GM21786 (cell line): Measurements from ENCODE around the gene SRD5A3.

Experiments
- ATAC-seq: cut with Tn5 transposase; IDR thresholded peaks from one replicate; pipeline ENCODE4 v1.9.1; 2021; ENCODE audit not compliant: unreplicated experiment

Gene SRD5A3

GRCh38 chr4:55372259-55372658 is 26.2 kb downstream of the SRD5A3 start:
- ATAC-seq: no peak

GRCh38 chr4:55373461-55373860 is 27.4 kb downstream of the SRD5A3 start:
- no peak for ATAC-seq

- no peak for ATAC-seq
These were observed 30.7 kb downstream of the SRD5A3 start for GRCh38 chr4:55376698-55377097.

- ATAC-seq: no peak
These were observed 32.8 kb downstream of the SRD5A3 start for GRCh38 chr4:55378617-55379467.

- no peak for ATAC-seq
These were observed 34.5 kb downstream of the SRD5A3 start for GRCh38 chr4:55380576-55380975.

GRCh38 chr4:55381502-55381901 is 35.5 kb downstream of the SRD5A3 start:
- no peak for ATAC-seq

- no peak for ATAC-seq
These were observed 36.5 kb downstream of the SRD5A3 start for GRCh38 chr4:55382488-55383003.

GRCh38 chr4:55385201-55385649 is 39.2 kb downstream of the SRD5A3 start:
- ATAC-seq: no peak

GRCh38 chr4:55386073-55386472 is 40.0 kb downstream of the SRD5A3 start:
- peak; percentile 87 for ATAC-seq

- no peak for ATAC-seq
These were observed 40.8 kb downstream of the SRD5A3 start for GRCh38 chr4:55386840-55387239.

GRCh38 chr4:55393461-55394320 is 47.6 kb downstream of the SRD5A3 start:
- ATAC-seq: no peak

GRCh38 chr4:55395218-55395528 is 49.1 kb downstream of the SRD5A3 start:
- ATAC-seq: no peak

- ATAC-seq: peak; percentile 88
These were observed 49.7 kb downstream of the SRD5A3 start, which contains the start of gene TMEM165 for GRCh38 chr4:55395529-55396307. TMEM165 (plus strand) TSS chr4:55395957; CDS start chr4:55396190, 233 bp downstream.

GRCh38 chr4:55396308-55397125 is 50.5 kb downstream of the SRD5A3 start:
- ATAC-seq: peak; percentile 21

- no peak for ATAC-seq
These were observed 51.0 kb downstream of the SRD5A3 start for GRCh38 chr4:55397126-55397436.

GRCh38 chr4:55397520-55398321 is 51.7 kb downstream of the SRD5A3 start:
- ATAC-seq: no peak

- ATAC-seq: no peak
These were observed 52.4 kb downstream of the SRD5A3 start for GRCh38 chr4:55398461-55398860.

- no peak for ATAC-seq
These were observed 52.9 kb downstream of the SRD5A3 start for GRCh38 chr4:55398966-55399365.

- ATAC-seq: no peak
These were observed 53.5 kb downstream of the SRD5A3 start for GRCh38 chr4:55399581-55399980.
